ENCODE measurements around the gene GRHL3.
A peak's percentile ranks its signal among the peaks of the same experiment; 100 is the strongest.

The GRHL3 gene

DNA sequence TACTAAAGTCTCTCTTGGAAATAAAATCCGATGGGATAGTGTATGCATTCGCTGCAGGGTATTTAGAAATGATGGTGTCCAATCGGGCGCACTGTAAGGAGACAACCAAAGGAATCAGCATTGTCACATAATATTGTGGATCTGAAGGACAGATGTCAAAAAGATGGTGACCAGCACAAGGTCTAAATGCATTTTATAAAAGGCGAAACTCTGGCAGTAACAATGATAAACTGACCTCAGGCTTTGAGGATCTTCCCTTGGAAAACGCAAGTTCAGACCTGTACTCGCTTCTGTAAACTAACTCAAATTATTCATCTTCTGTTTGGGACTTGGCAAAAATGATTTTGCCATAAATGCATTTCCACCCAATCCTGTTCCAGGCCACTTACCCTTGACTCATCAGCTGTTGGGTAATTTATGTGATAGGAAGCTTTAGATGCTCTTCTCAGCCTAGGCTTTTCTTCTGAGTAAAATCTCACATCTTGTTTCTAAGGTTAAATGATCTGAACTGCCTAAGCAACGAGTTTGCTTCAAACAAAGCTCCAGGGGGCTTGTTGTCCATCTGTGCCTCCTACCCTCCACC lies 60.7 kb downstream of the GRHL3 start:
- H3K27me3 ChIP-seq (ENCODE audit: insufficient read depth, poor library complexity, severe bottlenecking), result no peaks in the 10 kb centered on the region
- peak; percentile 43 for ATAC-seq (ENCODE audit: low read depth)
- H3K36me3 ChIP-seq (ENCODE audit: low read depth), result peaks cover 25% of the 10 kb centered on the region
- H3K9me3 ChIP-seq (ENCODE audit: severe bottlenecking), result no peaks in the 10 kb centered on the region
- peaks cover 75% of the 10 kb centered on the region for H3K4me1 ChIP-seq (ENCODE audit: insufficient read depth, poor library complexity, severe bottlenecking)
- no peak for DNase-seq (ENCODE audit: low spot score)
- H3K27ac ChIP-seq (ENCODE audit: poor library complexity, severe bottlenecking), result peak overlapping the region; percentile 99
- TF ChIP-seq CTCF (IDR thresholded peaks at IDR 0.05; ENCODE audit: poor library complexity, severe bottlenecking), result no peak
- no peak overlapping the region for H3K4me3 ChIP-seq (ENCODE audit: severe bottlenecking)

DNA sequence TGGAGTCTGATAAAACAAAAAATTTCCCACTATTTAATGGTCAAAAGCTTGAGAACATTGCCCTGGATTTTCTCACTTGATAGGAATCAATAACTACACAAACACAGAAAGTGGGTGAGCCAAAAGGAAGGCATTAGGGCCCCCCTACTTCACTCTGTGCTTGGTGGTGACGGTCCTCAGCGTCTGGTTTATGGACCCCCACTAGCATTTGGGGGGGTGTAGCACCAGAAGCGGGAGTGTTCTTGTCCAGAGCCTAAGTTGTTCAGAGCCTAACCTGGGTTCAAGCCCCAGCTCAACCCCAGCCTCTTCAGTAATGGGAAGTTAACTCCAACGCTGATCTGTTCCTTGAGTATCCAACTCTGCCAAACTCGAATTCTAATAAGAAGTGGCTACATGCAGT lies 61.4 kb downstream of the GRHL3 start:
- Histone ChIP-seq H3K4me1 (ENCODE audit: insufficient read depth, poor library complexity, severe bottlenecking) (peaks cover 75% of the 10 kb centered on the region), H3K27ac (ENCODE audit: poor library complexity, severe bottlenecking) (peak overlapping the region; percentile 99), H3K36me3 (ENCODE audit: low read depth) (peaks cover 25% of the 10 kb centered on the region), H3K27me3 (ENCODE audit: insufficient read depth, poor library complexity, severe bottlenecking) (no peaks in the 10 kb centered on the region), H3K9me3 (ENCODE audit: severe bottlenecking) (no peaks in the 10 kb centered on the region), H3K4me3 (ENCODE audit: severe bottlenecking) (no peak overlapping the region)
- ATAC-seq (ENCODE audit: low read depth) (no peak), DNase-seq (ENCODE audit: low spot score) (no peak)
- TF ChIP-seq CTCF (IDR thresholded peaks at IDR 0.05; ENCODE audit: poor library complexity, severe bottlenecking), result no peak

DNA sequence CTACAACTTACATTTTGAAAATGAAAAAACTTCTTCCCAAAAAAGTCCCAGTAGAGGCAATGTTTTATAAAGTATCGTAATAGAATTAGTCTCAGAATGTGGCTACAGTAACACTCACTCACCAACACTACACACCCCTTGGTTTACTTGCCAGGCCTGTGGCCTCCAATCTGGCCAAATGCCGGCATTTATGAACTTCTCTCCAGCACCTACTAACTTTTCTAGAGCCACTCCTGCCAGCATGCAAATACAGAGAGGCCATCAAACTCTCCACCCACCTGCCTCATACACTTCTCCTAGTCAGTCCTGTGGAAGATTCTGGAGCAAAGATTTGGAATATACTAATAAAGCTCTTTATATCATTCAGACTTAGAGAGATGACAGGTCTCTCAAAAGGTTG lies 62.1 kb downstream of the GRHL3 start:
- H3K36me3 ChIP-seq (ENCODE audit: low read depth), result peaks cover 25% of the 10 kb centered on the region
- H3K27ac ChIP-seq (ENCODE audit: poor library complexity, severe bottlenecking), result peak overlapping the region; percentile 99
- TF ChIP-seq CTCF (IDR thresholded peaks at IDR 0.05; ENCODE audit: poor library complexity, severe bottlenecking), result no peak
- H3K4me3 ChIP-seq (ENCODE audit: severe bottlenecking), result no peak overlapping the region
- DNase-seq (ENCODE audit: low spot score) (no peak), ATAC-seq (ENCODE audit: low read depth) (no peak)
- H3K27me3 ChIP-seq (ENCODE audit: insufficient read depth, poor library complexity, severe bottlenecking), result no peaks in the 10 kb centered on the region
- H3K9me3 ChIP-seq (ENCODE audit: severe bottlenecking), result no peaks in the 10 kb centered on the region
- peaks cover 75% of the 10 kb centered on the region for H3K4me1 ChIP-seq (ENCODE audit: insufficient read depth, poor library complexity, severe bottlenecking)

DNA sequence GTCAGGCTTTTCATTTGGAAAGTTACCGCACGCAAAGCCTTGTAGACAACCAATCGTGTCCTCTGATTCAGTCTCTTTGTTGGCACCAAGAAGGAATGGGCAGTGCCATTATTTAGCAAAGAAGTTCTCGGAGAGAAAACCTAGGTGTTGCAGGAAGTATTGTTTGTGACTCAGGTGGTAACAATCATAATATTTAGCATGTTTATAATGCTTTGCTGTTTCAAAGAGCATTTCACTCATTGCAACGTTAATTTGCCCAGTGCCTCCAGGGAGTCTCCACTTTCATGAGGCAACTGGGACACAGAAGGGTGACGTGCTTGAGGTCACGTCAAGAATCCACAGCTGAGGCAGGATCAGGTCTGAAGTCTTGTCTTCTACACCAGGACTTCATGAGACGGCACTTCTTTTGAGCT lies 63.0 kb downstream of the GRHL3 start:
- no peak for TF ChIP-seq CTCF (IDR thresholded peaks at IDR 0.05; ENCODE audit: poor library complexity, severe bottlenecking)
- H3K27ac ChIP-seq (ENCODE audit: poor library complexity, severe bottlenecking), result peak overlapping the region; percentile 99
- H3K9me3 ChIP-seq (ENCODE audit: severe bottlenecking), result no peaks in the 10 kb centered on the region
- peak; percentile 77 for ATAC-seq (ENCODE audit: low read depth)
- no peak for DNase-seq (ENCODE audit: low spot score)
- peaks cover 72% of the 10 kb centered on the region for H3K4me1 ChIP-seq (ENCODE audit: insufficient read depth, poor library complexity, severe bottlenecking)
- H3K27me3 ChIP-seq (ENCODE audit: insufficient read depth, poor library complexity, severe bottlenecking), result no peaks in the 10 kb centered on the region
- H3K4me3 ChIP-seq (ENCODE audit: severe bottlenecking), result no peak overlapping the region
- peaks cover 25% of the 10 kb centered on the region for H3K36me3 ChIP-seq (ENCODE audit: low read depth)

DNA sequence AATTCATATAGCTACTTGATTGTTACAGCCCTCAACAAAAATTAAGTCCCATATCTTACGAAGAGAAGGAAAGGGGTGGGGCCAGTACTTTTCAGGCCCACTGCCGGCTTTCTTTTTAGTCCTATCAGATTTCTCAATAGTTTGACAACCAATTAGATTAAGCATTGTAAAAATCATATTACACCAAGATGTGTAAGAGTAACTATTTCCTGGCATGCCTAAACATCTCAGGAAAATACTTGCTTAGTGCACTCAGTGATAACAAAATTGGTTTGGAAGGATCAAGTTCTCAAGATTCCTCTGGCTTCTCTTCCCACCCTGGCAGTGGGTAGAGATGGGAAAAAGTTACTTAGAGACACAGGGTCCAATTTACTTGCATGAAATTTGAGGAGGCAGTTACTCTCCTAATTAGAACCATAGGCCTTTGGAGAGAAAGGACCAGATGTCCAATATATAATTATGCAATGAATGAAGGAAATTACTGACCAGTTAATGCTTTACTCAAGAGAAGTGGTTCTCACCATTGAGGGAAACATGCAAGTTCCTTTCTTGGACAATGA lies 64.3 kb downstream of the GRHL3 start:
- TF ChIP-seq CTCF (IDR thresholded peaks at IDR 0.05; ENCODE audit: poor library complexity, severe bottlenecking), result no peak
- Histone ChIP-seq H3K36me3 (ENCODE audit: low read depth) (peaks cover 16% of the 10 kb centered on the region), H3K27ac (ENCODE audit: poor library complexity, severe bottlenecking) (peak overlapping the region; percentile 99), H3K27me3 (ENCODE audit: insufficient read depth, poor library complexity, severe bottlenecking) (no peaks in the 10 kb centered on the region), H3K4me3 (ENCODE audit: severe bottlenecking) (no peak overlapping the region), H3K4me1 (ENCODE audit: insufficient read depth, poor library complexity, severe bottlenecking) (peaks cover 72% of the 10 kb centered on the region), H3K9me3 (ENCODE audit: severe bottlenecking) (no peaks in the 10 kb centered on the region)
- no peak for ATAC-seq (ENCODE audit: low read depth)
- no peak for DNase-seq (ENCODE audit: low spot score)
